Activated CD8-positive, alpha-beta memory T cell treated with anti-CD3 and anti-CD28 coated beads, Interleukin-2, amount 50 U/mL, for 24 hours (primary cell): ENCODE measurements around the gene MS4A4A.
"Not testable (repeated sequence)": the region's sequence is repeated elsewhere in the genome, so short reads cannot be mapped to it uniquely, and the experiment has no call there.

Experiments used
- DNase-seq: peaks from one replicate; pipeline ENCODE4 v3.0.0-alpha.2; 2020; ENCODE audit errors: extremely low read depth

Gene MS4A4A

DNA sequence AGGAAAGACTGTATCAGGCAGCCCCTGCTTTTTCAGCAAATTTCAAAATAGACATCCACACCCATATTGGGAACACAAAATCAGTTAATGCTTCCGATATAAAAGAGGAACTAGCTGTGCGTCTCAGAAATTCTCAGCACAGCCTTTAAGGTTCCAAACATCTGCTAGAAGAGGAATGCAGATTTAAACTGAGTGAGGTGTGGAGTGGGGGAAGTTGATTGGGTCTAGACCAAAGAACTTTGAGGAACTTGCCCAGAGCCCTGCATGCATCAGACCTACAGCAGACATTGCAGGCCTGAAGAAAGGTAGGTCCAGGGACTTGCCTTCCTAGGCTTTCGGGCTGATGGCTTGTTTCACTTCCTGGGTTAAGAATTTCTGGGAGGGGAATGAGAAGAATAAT is at the start of gene MS4A4A:
MS4A4A (plus strand) TSS at position 255 of the 400 bp plus-strand sequence; CDS start at position 265, 10 bp downstream.
- DNase-seq: no peak

DNA sequence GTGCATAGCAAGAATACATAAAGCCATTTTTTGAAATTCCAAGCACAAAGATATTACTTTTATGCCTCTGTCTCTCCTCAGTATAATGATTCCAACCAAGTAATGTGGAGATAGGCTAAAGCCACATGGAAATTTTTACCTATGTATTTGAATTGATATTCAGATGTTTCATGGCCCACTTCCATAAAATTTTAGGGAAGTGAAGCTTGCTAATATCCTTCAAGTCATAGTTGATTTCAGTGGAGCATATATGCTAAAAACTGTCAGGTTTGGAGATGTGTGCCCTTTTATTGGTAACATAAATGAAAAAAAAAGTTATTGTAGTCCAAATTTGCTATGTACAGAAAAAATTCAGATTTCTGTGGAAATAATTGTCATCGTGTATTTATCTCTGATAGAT is 49.8 kb upstream of the MS4A4A start:
- DNase-seq: no peak

DNA sequence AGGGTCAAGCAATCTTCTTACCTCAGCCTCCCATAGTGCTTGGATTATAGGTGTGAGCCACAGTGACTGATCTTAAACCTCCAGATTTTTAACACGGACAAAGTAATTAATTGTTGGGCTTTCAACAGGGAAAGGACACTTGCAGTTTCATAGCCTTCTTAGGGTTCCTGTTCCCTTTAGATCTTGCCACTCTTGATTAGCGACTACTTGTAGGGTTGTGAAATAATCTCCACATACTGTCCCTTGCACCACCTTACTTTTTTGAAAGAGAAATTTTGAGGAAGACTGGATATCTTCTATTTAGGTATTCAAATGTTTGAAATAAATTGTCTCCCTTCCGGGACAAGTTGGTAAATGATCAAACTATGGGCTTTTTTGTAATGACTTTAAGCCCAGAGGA is 45.1 kb upstream of the MS4A4A start:
- DNase-seq: no peak

DNA sequence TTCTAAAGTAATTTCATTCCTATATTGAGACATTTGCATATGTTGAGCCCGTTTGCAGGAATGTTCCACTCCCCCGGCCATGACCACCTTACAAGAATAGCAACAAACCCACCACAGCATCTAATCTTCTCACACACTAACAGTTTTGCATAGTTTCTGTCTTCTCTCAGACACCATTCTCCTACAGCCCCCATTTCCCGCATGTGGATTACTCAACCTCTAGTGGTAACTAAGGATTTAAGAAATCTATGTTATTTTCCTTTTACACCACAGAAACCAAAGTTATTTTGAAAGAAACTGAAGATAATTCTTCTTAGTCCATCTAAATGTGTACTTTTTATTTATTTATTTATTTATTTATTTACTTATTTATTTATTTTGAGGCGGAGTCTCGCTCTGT is 39.8 kb upstream of the MS4A4A start:
- no peak for DNase-seq

DNA sequence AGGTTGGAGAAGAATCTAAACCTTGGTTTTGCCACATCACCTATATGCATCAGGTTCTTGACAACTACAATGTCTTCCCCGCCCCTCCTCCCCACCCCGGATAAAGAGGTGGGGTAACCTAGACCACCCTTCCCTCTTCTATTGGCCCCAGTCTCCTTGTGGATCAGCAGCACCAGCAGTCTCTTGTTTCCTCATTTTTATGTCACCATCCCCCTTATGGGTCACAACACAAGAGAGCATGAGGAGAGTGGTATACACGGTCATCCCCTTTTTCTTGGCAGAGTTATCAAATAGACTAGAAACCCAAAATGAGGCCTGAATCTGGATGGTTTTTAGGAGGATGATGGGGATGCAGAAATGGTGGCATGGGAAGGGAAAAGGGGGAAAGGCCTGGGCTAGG is 38.7 kb upstream of the MS4A4A start:
- no peak for DNase-seq

DNA sequence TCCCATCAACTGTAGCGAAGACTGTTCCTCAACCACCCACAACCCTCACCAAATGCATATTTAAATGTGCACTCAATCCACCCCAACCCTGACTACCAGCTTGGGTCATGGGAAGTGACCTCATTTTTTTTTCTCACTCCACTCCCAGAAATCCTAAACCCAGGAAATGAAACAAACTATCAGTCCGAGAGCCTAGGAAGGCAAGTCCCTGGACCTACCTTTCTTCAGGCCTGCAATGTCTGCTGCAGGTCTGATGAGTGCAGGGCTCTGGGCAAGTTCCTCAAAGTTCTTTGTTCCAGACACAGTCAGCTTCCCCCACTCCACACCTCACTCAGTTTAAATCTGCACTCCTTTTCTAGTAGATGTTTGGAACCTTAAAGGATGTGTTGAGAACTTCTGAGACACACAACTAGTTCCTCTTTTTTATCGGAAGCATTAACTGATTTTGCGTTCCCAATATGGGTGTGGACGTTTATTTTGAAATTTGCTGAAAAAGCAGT is 37.7 kb upstream of the MS4A4A start, which contains the start of gene MS4A4E:
MS4A4E (minus strand) TSS at position 398 of the 500 bp plus-strand sequence. CDS start 13,082 bp downstream, outside the sequence.
- no peak for DNase-seq

DNA sequence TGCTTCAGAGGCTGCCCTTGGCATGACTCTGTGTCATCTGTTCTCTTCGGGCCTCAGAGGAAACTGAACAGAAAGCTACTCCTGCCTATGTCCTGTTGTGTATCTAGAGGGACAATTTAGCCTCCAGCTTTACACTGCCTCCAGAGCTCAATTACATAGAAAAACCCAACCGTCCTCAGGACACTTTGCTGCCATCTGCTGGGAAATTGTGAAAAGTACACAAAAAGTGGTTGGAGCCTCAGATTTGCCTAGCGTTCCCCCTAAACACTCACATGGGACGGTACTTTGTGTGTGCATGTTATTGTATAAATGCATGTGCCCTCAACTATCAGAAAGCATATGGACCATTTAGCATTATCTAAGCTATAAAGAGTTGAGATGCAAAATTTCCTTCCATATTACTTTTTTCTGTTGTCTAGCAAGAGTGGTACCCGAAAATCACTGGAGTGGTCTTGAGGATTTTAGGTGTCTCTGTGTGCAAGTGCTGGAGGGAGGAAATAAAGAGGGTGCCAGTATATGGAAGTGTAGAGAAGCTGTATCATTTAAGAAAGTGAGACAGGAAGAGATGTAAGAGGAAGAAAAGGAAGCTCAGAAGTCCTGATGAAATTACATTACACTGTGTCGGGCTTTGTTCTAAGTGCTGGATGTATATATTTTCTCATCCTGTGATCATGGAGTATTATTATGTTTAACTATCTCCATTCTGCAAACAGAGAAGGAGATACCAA is 28.8 kb upstream of the MS4A4A start:
- no peak for DNase-seq

DNA sequence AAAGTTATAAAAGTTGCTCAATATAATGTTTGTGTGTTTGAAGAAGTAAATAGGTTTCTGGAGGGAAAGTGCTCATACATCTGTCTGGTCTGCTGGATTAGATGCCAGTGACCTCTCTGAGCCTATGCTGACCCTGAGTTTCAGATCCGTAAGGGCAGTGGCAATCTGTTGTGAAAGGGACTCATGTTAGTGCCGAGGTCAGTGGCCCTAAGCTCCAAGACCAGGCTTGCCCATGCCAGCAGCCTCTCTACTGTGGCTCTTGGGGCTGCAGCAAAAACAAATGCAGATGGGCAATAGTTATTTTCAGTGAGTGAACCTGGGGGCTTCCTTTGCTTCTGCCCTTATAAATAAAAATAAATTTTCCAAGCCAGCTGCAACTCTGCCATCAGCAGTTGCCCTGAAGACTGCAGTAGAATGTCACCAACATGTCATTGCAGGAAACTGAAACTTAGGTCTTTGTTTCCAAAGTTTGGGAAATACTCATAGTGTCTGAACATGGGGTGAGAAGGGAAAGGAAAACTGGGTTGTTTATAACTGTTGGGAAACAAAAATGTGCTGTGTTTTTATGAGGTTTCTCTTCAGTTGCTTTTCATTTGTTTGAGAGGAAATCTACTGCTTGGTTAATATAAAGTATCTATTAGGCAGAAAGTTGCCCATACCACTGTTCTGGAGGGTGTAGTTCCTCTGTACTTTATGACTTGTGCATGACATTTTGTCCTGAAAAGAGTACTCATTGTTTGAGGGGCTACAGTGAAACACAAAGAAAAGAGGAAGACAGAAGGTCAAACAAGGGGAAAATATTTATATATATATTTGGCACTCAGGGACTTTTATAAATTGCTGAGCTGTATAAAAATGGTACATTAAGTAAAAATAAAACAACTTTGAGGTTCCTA is 28.0 kb upstream of the MS4A4A start:
- DNase-seq: no peak

DNA sequence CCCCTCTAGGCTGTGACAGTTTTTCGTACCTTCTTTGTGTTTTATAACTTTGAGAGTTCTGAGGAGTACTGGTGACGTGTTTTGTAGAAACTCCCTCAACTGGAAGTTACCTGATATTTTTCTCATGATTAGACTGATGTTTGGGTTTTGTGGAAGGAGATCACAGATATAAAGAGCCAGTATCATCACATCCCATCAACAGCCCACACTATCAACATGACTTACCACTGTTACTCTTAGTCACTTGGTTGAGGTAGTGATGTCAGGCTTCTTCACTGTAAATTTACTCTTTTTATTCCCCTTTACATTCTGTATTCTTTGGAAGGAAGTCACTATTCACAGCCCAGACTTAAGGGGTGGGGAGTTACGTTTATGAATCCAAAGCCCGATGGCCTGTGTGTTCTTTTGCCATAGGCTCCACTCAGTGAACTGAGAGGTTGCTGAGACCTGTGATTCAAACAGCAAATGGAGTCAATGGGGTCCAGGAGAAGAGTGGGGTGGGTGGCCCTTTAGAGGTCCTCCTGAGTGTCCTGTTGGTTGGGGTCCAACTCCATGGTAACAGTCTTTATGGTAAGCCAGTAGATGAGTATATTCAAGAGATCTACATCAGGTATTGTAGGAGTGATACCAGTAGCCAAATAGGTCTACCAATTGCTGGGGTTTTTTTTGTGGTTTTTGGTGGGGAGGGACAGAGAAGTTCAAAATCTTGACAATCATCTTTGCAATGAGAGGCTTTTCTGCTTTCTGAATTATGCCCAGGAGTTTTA is 22.3 kb upstream of the MS4A4A start:
- no peak for DNase-seq

DNA sequence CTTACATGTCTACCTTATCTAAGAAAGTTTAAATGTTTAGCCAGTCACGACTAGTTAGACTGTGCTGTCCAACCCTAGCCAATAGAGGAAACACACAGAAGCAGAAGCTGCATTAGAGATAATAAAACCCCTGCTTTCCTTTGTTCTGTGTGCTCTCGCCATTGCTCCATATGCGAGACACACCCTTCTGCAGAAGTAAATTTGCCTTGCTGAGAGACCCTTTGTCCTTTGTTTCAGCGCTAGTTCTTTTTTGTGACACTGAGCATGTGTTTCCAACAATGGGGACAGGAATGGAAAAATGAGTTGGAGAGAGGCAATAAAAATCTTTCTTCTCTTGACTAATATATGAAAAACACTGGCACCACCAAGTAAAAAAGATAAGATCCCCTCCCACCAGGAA is 19.5 kb upstream of the MS4A4A start:
- no peak for DNase-seq

DNA sequence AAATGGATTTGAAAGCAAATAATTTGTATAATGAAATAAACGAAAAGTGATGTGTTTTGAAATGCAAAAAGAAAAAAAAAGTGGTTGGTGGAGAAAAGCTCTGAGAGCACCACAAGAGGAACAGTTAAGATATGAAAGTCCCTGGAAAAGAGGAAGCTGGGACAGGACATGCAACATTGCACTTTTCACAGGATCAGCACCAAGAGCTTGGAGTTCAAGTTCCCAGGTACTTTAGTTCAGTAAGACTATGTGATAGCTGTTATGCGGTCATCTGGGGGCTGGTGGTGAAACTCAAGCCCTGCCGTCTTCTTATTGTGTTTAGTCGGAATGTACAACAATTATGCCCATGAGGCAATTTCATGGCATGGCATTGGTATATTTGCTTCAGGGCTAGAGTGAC is 17.1 kb upstream of the MS4A4A start:
- no peak for DNase-seq

DNA sequence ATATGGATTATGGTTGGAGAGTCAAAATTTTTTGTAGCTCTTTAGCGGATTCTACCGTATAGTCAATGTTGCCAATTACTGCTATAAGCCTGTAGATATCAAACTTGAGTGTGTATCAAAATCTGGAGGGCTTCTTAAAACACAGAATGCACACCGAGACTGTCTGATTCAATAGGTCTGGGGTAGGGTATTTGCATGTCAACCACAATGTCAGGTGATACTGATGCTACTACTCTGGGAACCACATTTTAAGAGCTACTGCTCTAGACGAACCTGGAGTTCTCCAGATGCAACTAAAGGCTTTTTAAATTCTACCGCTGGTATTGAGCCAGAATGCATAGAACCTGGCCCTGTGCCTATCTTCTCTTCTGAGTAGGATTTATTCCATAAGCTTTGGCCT is 15.8 kb upstream of the MS4A4A start:
- DNase-seq: no peak

DNA sequence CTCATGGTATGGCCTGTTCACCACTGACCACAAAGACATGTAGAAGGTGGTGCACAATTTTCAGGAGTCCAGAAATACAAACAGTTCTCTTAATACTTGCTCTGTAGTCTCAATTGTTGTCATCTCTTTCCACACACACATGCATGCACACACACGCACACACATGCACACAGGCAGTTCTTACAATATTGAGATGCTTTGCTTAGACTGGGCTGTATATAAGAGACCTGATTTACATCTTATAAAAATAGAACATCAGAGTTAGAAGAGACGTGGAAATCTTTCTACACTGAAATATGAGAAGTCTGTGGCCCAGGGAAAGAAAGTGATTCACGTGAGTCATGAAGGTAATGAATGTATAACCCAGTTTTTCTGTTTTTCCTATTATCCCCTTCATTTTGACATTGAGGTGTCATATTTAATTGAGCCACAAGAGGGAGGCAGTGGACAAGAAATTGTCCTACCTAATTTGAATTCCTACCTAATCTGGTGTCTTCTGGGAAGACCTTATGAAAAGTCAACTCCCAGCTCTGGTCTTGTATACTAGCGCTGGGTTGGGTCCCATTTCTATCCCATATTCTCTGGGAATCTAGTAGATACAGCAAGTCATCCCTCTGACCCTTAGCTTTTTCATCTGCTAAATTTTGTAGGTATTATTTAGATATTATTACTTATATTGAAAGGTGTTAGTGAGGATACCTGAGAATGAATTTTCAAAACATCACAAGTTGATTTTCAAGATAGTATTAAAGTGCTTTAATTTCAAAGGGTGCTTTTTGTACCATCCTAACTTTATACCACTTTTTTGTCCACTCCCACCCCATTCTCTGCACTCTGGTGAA is 14.9 kb upstream of the MS4A4A start:
- no peak for DNase-seq

DNA sequence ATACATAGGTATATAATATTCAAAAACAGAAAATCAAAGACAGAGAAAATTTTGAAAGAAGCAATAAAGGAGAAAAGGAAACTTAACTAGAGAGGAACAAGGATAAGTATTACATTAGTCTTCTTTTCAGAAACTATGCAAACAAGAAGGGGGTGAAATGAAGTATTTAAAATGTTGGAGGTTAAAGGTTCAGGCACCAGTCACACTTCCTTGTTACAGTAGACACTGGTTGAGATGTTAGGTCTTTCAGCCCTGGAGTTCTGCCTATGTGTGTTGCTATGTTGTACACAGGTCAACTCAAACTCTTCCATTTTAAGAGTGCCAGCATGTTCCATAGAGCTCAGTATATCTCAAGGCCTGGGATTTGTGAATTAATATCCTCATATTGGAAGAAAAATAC is 6.0 kb upstream of the MS4A4A start:
- DNase-seq: no peak

DNA sequence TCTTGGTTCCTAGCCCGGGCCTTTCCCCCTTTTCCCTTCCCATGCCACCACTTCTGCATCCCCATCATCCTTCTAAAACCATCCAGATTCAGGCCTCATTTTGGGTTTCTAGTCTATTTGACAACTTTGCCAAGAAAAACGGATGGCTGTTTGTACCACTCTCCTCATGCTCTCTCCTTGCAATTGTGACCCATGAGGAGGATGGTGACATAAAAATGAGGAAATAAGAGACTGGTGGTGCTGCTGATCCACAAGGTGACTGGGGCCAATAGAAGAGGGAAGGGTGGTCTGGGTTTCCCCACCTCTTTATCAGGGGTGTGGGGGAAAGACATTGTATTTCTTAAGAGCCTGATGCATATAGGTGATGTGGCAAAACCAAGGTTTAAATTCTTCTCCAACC is 1.0 kb downstream of the MS4A4A start:
- DNase-seq: no peak

DNA sequence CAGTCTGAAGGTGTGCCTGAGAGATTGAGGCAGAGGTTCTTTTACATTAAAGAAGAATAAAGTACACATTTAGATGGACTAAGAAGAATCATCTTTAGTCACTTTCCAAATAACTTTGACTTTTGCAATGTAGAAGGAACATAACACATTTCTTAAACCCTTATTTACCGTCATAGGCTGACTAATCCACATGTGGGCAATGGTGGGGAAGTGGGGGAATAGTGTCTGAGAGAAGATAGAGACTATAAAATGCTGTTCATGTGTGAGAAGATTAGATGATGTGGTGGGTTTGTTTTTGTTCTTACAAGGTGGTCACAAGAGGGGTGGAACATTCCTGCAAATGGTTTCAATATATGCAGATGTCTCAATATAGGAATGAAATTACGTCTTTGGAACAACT is 1.8 kb downstream of the MS4A4A start:
- no peak for DNase-seq

DNA sequence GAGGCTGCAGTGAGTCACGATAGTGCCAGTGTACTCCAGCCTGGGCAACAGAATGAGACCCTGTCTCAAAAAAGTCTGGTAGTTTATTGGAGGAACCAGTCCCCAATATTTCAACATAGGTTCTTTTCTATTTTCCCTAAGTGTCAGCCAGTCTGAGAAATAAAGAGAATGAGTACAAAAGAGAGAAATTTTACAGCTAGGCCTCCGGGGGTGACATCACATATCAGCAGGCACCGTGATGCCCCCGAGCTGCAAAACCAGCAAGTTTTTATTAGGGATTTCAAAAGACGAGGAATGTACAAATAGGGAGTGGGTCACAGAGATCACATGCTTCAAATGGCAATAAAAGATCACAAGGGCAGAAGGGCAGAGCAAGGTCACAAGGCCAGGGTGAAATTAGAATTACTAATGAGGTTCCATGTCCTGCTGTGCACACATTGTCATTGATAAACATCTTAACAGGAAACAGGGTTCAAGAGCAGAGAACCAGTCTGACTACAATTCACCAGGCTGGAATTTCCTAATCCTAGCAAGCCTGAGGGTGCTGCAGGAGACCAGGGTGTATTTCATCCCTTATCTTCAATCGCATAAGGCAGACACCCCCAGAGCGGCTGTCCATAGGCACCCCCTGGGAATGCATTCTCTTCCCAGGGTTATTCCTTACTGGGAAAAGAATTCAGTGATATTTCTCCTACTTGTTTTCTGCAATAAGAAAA is 5.1 kb downstream of the MS4A4A start:
- not testable (repeated sequence) for DNase-seq

DNA sequence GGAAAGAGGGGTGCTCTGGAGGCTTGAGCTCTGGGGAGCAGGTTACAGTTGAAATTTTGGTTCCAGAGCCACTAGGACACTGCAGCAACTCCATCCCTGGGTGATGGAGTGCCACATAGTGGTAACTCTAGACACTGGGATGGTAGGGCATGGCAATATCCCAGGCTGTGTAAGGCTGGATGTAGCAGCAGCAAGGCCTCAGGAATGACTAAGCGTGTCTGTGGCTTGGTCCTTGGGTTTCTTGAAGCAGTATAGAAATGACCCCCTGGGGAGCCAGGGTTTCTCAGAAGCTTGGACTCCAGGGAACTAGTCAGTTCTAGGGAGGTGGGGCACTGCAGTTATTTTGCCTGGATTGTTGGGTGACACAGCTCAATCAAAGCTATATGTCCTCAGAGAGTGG is 8.1 kb downstream of the MS4A4A start:
- DNase-seq: no peak

DNA sequence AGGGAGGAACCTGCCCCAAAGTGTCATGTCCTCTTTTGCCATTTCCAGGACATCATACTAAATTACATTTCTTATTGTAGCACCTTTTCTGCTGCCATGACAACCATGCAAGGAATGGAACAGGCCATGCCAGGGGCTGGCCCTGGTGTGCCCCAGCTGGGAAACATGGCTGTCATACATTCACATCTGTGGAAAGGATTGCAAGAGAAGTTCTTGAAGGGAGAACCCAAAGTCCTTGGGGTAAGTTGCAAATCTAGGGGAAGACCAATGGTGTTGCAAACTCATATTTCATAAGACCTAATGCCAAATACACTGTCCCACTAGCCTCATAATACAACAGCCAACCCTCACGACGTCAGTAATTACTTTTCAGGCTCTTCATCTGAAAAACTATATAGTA is 11.7 kb downstream of the MS4A4A start:
- DNase-seq: no peak

DNA sequence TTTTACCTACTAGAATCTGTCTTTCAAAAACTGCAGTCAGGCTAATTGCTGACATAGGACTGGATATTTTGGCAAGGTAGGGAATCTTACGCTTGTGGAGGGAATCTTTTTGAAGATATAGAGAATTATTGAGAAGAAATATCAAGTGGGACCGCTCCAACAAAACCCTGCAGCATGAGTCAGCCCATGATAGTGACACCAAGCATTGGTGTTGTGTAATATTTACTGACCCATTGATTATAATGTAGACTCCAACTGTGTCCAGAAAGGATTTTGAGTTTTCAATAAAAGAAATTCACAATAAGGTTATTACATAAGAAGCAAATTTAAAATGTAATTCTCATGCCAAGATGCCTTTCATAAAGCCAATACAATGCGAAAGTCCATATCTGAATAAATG is 20.7 kb downstream of the MS4A4A start:
- DNase-seq: no peak
